H1 (cell line): Measurements from ENCODE around the gene CLDN3. TPM values are rescaled to one million over a fixed set of nuclear protein-coding genes. Genes with fewer than 3 reads are reported as not detected.

Experiments used
- CTCF ChIA-PET: fragments of 300-600 bp; sonication (Branson Sonifier 250); formaldehyde crosslinking; loops from one replicate; lab custom pipeline; 2021; ENCODE audit not compliant: partially characterized antibody; lab: Charles Lee
- POLR2A ChIA-PET: fragments of 300-600 bp; sonication (Branson Sonifier 250); formaldehyde crosslinking; loops from one replicate; lab custom pipeline; 2021; ENCODE audit warnings: inconsistent platforms; ENCODE audit not compliant: partially characterized antibody; lab: Charles Lee
- DNase-seq, 2 experiments: peaks; one replicate each; pipeline versions ENCODE4 v3.0.0 to v3.0.0-alpha.2; 2010 to 2022; ENCODE audit warnings: low spot score in 2 of 2, low read depth in 1 of 2, mixed read lengths in 1 of 2
- FAIRE-seq: peaks from 2 replicates; lab custom pipeline; 2011; peaks lifted over from hg19 to GRCh38; lab: Jason Lieb, UNC
- H2AFZ ChIP-seq: 2 replicates; pipeline ENCODE4 v1.8.1; 2012; ENCODE audit warnings: low read length, inconsistent platforms
- H2AK5ac ChIP-seq: 2 replicates; pipeline ENCODE4 v1.6.1; 2013; ENCODE audit warnings: low read depth, low read length
- H2BK120ac ChIP-seq: replicated peaks from 2 replicates; pipeline ENCODE3; 2013; ENCODE audit warnings: low read depth, low read length, inconsistent platforms
- H2BK12ac ChIP-seq: 2 replicates; pipeline ENCODE4 v1.6.1; 2013; ENCODE audit warnings: low read depth, low read length
- H2BK15ac ChIP-seq: 2 replicates; pipeline ENCODE4 v1.6.1; 2013; ENCODE audit warnings: low read length
- H2BK20ac ChIP-seq: 2 replicates; pipeline ENCODE4 v1.6.1; 2013; ENCODE audit warnings: low read length
- H2BK5ac ChIP-seq: 2 replicates; pipeline ENCODE4 v1.6.1; 2013; ENCODE audit warnings: low read depth, low read length
- H3K14ac ChIP-seq: 2 replicates; pipeline ENCODE4 v1.6.1; 2013; ENCODE audit warnings: inconsistent platforms; ENCODE audit not compliant: insufficient read length
- H3K18ac ChIP-seq: 2 replicates; pipeline ENCODE4 v1.6.1; 2013; ENCODE audit warnings: low read length; ENCODE audit errors: extremely low read depth
- H3K23ac ChIP-seq: 2 replicates; pipeline ENCODE4 v1.6.1; 2013; ENCODE audit warnings: inconsistent platforms; ENCODE audit not compliant: insufficient read length
- H3K23me2 ChIP-seq: 2 replicates; pipeline ENCODE4 v1.6.1; 2013; ENCODE audit warnings: low read depth, low read length
- H3K27ac ChIP-seq: 2 replicates; pipeline ENCODE4 v1.6.1; 2011; ENCODE audit warnings: low read depth, low read length, inconsistent platforms
- H3K27me3 ChIP-seq, 4 experiments: replicated peaks in 1 of 4; 1 replicate in 1 of 4; 2 replicates in 3 of 4; pipeline versions ENCODE4 v1.6.1 to v1.8.1; 2011 to 2013; ENCODE audit warnings: low read length in 3 of 4, mild to moderate bottlenecking in 3 of 4, inconsistent platforms in 2 of 4, mixed read lengths in 2 of 4, moderate library complexity in 1 of 4; ENCODE audit not compliant: control insufficient read depth in 3 of 4, insufficient read depth in 3 of 4; ENCODE audit errors: extremely low read depth in 1 of 4
- H3K36me3 ChIP-seq, 4 experiments: 2 replicates each; pipeline versions ENCODE4 v1.6.1 to v1.8.1; 2011 to 2013; ENCODE audit warnings: mild to moderate bottlenecking in 4 of 4, low read length in 3 of 4, moderate library complexity in 2 of 4, control low read depth in 1 of 4, inconsistent platforms in 1 of 4; ENCODE audit not compliant: insufficient read depth in 4 of 4, control insufficient read depth in 2 of 4
- H3K4ac ChIP-seq: replicated peaks from 2 replicates; pipeline ENCODE3; 2013; ENCODE audit warnings: low read length, low read depth, mixed read lengths, inconsistent platforms; ENCODE audit not compliant: insufficient read length
- H3K4me1 ChIP-seq, 4 experiments: replicated peaks in 1 of 4; 1 replicate in 1 of 4; 2 replicates in 3 of 4; pipeline versions ENCODE4 v1.6.1 to v1.8.1; 2011 to 2013; ENCODE audit warnings: low read length in 3 of 4, inconsistent platforms in 2 of 4, mixed read lengths in 1 of 4; ENCODE audit not compliant: insufficient read depth in 4 of 4, control insufficient read depth in 3 of 4
- H3K4me2 ChIP-seq, 2 experiments: 2 replicates each; pipeline versions ENCODE4 v1.6.1 to v1.8.1; 2011 to 2013; ENCODE audit warnings: low read depth in 2 of 2, low read length in 2 of 2, control low read depth in 1 of 2, inconsistent platforms in 1 of 2, mild to moderate bottlenecking in 1 of 2; ENCODE audit not compliant: insufficient read depth in 1 of 2
- H3K4me3 ChIP-seq, 4 experiments: fragments of 200-600, 300-600 bp in 1 of 4; sonication (generic), shearing (Covaris generic), sonication (Bioruptor Twin) in 1 of 4; 2 replicates each; pipeline versions ENCODE4 v1.5.1 to v1.8.1; 2011 to 2016; ENCODE audit warnings: low read length in 4 of 4, low read depth in 3 of 4, control low read depth in 2 of 4, inconsistent platforms in 2 of 4, mild to moderate bottlenecking in 2 of 4, mixed read lengths in 1 of 4, moderate library complexity in 1 of 4; ENCODE audit not compliant: insufficient read depth in 2 of 4; ENCODE audit errors: extremely low read depth in 1 of 4
- H3K56ac ChIP-seq: replicated peaks from 2 replicates; pipeline ENCODE3; 2013; ENCODE audit warnings: low read depth, mild to moderate bottlenecking, mixed read lengths, low read length, inconsistent platforms; ENCODE audit not compliant: insufficient read length
- H3K79me1 ChIP-seq: 2 replicates; pipeline ENCODE4 v1.6.1; 2013; ENCODE audit warnings: low read depth, low read length, control low read depth
- H3K79me2 ChIP-seq, 2 experiments: 2 replicates each; pipeline versions ENCODE4 v1.6.1 to v1.8.1; 2012 to 2013; ENCODE audit warnings: low read length in 2 of 2, mild to moderate bottlenecking in 2 of 2, inconsistent platforms in 1 of 2; ENCODE audit not compliant: insufficient read depth in 2 of 2, control insufficient read depth in 1 of 2
- H3K9ac ChIP-seq, 4 experiments: replicated peaks in 1 of 4; 1 replicate in 1 of 4; 2 replicates in 3 of 4; pipeline versions ENCODE4 v1.6.1 to v1.8.1; 2011 to 2013; ENCODE audit warnings: low read depth in 3 of 4, low read length in 3 of 4, control low read depth in 2 of 4, mild to moderate bottlenecking in 2 of 4, moderate library complexity in 2 of 4, inconsistent platforms in 1 of 4; ENCODE audit errors: extremely low read depth in 1 of 4
- H3K9me3 ChIP-seq, 2 experiments: 2 replicates each; pipeline versions ENCODE4 v1.6.1 to v1.8.1; 2012 to 2013; ENCODE audit warnings: mild to moderate bottlenecking in 2 of 2, moderate library complexity in 2 of 2, control low read depth in 1 of 2, inconsistent platforms in 1 of 2, low read depth in 1 of 2, low read length in 1 of 2, mixed read lengths in 1 of 2; ENCODE audit not compliant: insufficient read depth in 2 of 2
- H4K20me1 ChIP-seq, 2 experiments: replicated peaks in 1 of 2; 2 replicates each; pipeline versions ENCODE3 to v1.8.1; 2011 to 2013; ENCODE audit warnings: inconsistent platforms in 2 of 2, low read length in 2 of 2, mild to moderate bottlenecking in 1 of 2; ENCODE audit not compliant: insufficient read depth in 2 of 2, control insufficient read depth in 1 of 2
- H4K5ac ChIP-seq: 2 replicates; pipeline ENCODE4 v1.6.1; 2013; ENCODE audit warnings: low read length, low read depth, mixed read lengths, inconsistent platforms; ENCODE audit not compliant: insufficient read length
- H4K8ac ChIP-seq: 2 replicates; pipeline ENCODE4 v1.8.0; 2013; ENCODE audit warnings: mild to moderate bottlenecking, moderate library complexity, low read length, inconsistent platforms; ENCODE audit not compliant: insufficient read depth; ENCODE audit errors: extremely low read depth
- H4K91ac ChIP-seq: replicated peaks from 2 replicates; pipeline ENCODE3; 2013; ENCODE audit warnings: low read length, mixed read lengths, inconsistent platforms; ENCODE audit not compliant: insufficient read length
- CEBPB ChIP-seq: IDR thresholded peaks from 2 replicates; pipeline ENCODE4 v1.6.1; 2012; ENCODE audit warnings: low read depth, low read length
- HDAC6 ChIP-seq: IDR thresholded peaks from one replicate; pipeline ENCODE4 v1.7.1; 2012; ENCODE audit warnings: low read depth, mild to moderate bottlenecking, inconsistent platforms, low read length, moderate library complexity
- JUN ChIP-seq: IDR thresholded peaks from 2 replicates; pipeline ENCODE4 v1.6.1; 2011; ENCODE audit warnings: low read depth, mild to moderate bottlenecking, improper control_type of control experiment, low read length
- PHF8 ChIP-seq: fragments of 200-600 bp; sonication (generic); conservative IDR thresholded peaks from 2 replicates; pipeline ENCODE4 v1.7.1; 2012; ENCODE audit warnings: low read depth, mild to moderate bottlenecking, inconsistent platforms, low read length, moderate library complexity
- RFX5 ChIP-seq: IDR thresholded peaks from 2 replicates; pipeline ENCODE4 v1.6.1; 2011; ENCODE audit warnings: low read depth, low read length, improper control_type of control experiment, borderline replicate concordance
- RXRA ChIP-seq: IDR thresholded peaks from 2 replicates; pipeline ENCODE4 v1.6.1; 2011; ENCODE audit warnings: low read depth, mild to moderate bottlenecking, low read length, moderate library complexity; ENCODE audit not compliant: insufficient read depth
- SP1 ChIP-seq: IDR thresholded peaks from 2 replicates; pipeline ENCODE4 v1.6.1; 2011; ENCODE audit warnings: low read depth, low read length
- SP4 ChIP-seq: IDR thresholded peaks from 2 replicates; pipeline ENCODE4 v1.6.1; 2012; ENCODE audit warnings: low read length, inconsistent platforms
- SRF ChIP-seq: IDR thresholded peaks from 2 replicates; pipeline ENCODE4 v1.6.1; 2011; ENCODE audit warnings: mild to moderate bottlenecking, low read depth, low read length, moderate library complexity
- TBP ChIP-seq: IDR thresholded peaks from 2 replicates; pipeline ENCODE4 v1.6.1; 2011; ENCODE audit warnings: low read depth, low read length, improper control_type of control experiment
- WGBS, 2 experiments: shearing (Covaris generic) in 1 of 2; methylation state at CpG; one replicate each; pipeline versions ENCODE4 v1.1.6 to v1.1.7; 2013 to 2015; ENCODE audit warnings: low lambda C conversion rate in 2 of 2, mixed read lengths in 2 of 2, inconsistent platforms in 1 of 2, low coverage in 1 of 2, missing lambda C conversion rate in 1 of 2; ENCODE audit not compliant: insufficient replicate concordance in 2 of 2, insufficient coverage in 1 of 2, insufficient read length in 1 of 2; ENCODE audit errors: extremely low coverage in 1 of 2, missing lambda C conversion rate in 1 of 2; 5-methylcytosine and 5-hydroxymethylcytosine counted together
- polyA plus RNA-seq, 7 experiments: library from polyadenylated mRNA; depleted of rRNA in 3 of 7; stranded (reverse) in 5 of 7; unstranded in 2 of 7; fragments of >200 nt in 5 of 7; fragments of 200-250 nt in 2 of 7; gene quantifications; 1 replicate in 5 of 7; 2 replicates in 1 of 7; 4 replicates in 1 of 7; pipeline versions ENCODE4 v1.2.1 to v1.2.3, GENCODE V29; 2011 to 2013; ENCODE audit warnings: missing spikeins in 2 of 7, mixed read lengths in 2 of 7
- total RNA-seq: library from RNA; stranded (reverse); fragmentation: NEBNext Ultra II Directional; extraction: Animal tissue kit (Norgen Biotek cat#: 25700); gene quantifications from 2 replicates; pipeline ENCODE4 v1.2.1, GENCODE V29; 2021
- TF ChIP-seq, protein P1 (sequence below): IDR thresholded peaks from 2 replicates; pipeline ENCODE4 v1.6.1; 2012; ENCODE audit warnings: inconsistent platforms

Gene CLDN3
- total and polyA plus RNA-seq, 2 of the 8 experiments (the other 6 are each of a cell fraction or from before 2014, with no cell fraction given), result 19.1 to 65.2 TPM

DNA sequence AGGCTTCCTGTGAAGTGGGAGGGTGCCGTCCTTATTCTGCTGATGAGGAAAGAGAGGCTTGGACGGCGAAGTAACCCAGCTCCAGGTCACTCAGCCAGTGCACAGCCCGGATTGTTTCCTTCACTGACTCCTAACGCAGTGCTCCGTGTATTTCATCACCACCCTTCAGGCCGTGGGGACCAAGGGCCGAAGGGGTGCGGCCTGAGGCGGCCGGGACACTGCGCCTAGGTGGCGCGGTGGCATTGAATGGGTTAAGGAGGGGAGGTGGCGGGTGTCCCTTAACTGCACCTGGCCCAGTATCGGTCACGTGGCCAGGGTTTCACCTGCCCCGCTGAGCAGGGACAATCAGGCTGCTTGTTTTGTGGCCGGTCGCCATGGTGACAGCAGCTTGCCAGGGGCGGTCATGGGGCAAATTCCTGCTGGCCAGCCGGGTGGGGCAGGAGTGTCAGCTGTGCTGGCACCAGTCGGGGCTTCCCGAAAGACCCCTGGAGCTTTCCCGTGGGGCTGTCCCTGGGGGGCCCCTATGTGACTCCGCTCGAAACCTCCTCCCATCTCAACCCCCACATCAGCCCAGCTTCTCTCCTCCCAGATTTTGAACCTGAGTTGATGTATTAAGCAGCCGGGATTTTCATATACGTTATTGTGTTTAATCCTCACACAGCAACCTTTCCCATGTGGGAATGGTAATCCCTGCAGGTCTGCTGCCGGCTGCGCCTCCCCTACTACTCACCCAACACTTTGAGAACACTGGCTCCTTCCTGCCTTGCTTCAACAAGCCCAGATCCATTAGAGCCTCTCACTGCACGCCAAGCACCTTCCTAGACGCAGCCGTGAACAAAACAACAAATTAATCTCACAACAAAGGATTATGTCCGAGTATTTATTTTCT, 27.1 kb downstream of the CLDN3 start:
- Histone ChIP-seq H3K27me3 (peaks cover 0 to 2% (median 0%) of the 10 kb centered on the region in 4 experiments; a peak in 2 of 7 replicates), H2AFZ (no peak overlapping the region), H2BK120ac (peak overlapping the region; percentile 75), H4K5ac (peak overlapping the region; percentile 79), H2BK15ac (no peak overlapping the region; the same call in 1 of the 2 replicates), H3K14ac (no peak overlapping the region), H3K4ac (peak overlapping the region; percentile 76), H3K27ac (peak overlapping the region; percentile 97), H3K4me2 (peak overlapping the region; percentile 66 to 83), H3K23me2 (peaks cover 18% of the 10 kb centered on the region), H3K79me1 (0 out of 2 replicates have a peak, but pooled peaks cover 2% of the 10 kb centered on the region), H3K4me1 (peaks cover 3 to 31% (median 24%) of the 10 kb centered on the region in 4 experiments), H4K8ac (peak overlapping the region; percentile 99; the same call in 1 of the 2 replicates), H2AK5ac (peak overlapping the region; percentile 100), H3K56ac (peak overlapping the region; percentile 36), H3K79me2 (no peaks in the 10 kb centered on the region), H2BK20ac (peak overlapping the region; percentile 83), H3K36me3 (no peaks in the 10 kb centered on the region), H2BK12ac (peak overlapping the region; percentile 100), H4K91ac (peak overlapping the region; percentile 93), H3K9me3 (no peaks in the 10 kb centered on the region), H4K20me1 (peaks cover 0 to under 1% of the 10 kb centered on the region in 2 experiments), H3K18ac (peak overlapping the region; percentile 99), H3K4me3 (peak overlapping the region in 3 of 4 experiments; percentile 19 to 52 (median 42); a peak in 5 of 8 replicates), H3K23ac (no peak overlapping the region), H2BK5ac (peak overlapping the region; percentile 98), H3K9ac (peak overlapping the region; percentile 40 to 94 (median 90))
- no peak for FAIRE-seq
- ChIA-PET CTCF (interaction anchor here (0.5 to 1.0 kb wide), 3 partner anchors 17 to 112 kb away, joined by 3 to 4 read pairs (median 3); no protein-coding TSS in a partner anchor), POLR2A (interaction anchor here (0.7 to 9.6 kb wide), 21 partner anchors 10 to 221 kb away, joined by 3 to 82 read pairs (median 4); partner anchors contain the start of genes BAZ1B, CLDN3, CLDN4 and METTL27)
- 12% methylated on average over 35 of the region's 35 CpGs; no CpG with 5 or more reads in 1 of the 2 experiments for WGBS, 2 experiments
- DNase-seq, result peak; percentile 92 to 98
- TF ChIP-seq PHF8, result no peak
- TF ChIP-seq HDAC6, result no peak
- peak; percentile 95 for TF ChIP-seq SP1
- TF ChIP-seq RXRA, result peak; percentile 87; the same call in 1 of the 2 replicates
- no peak for TF ChIP-seq JUN
- peak; percentile 9 for TF ChIP-seq TBP
- TF ChIP-seq SP4, result peak; percentile 73; the same call in 1 of the 2 replicates
- TF ChIP-seq CEBPB, result peak; percentile 67; the same call in 1 of the 2 replicates
- TF ChIP-seq, protein P1, sequence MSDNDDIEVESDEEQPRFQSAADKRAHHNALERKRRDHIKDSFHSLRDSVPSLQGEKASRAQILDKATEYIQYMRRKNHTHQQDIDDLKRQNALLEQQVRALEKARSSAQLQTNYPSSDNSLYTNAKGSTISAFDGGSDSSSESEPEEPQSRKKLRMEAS, result peak; percentile 90
- no peak for TF ChIP-seq RFX5
- no peak for TF ChIP-seq SRF
